OCI-LY1 (cell line): ENCODE results near the gene SDK1.

Experiments
- H2AFZ ChIP-seq: fragments of 200-600 bp; sonication (generic), shearing (Covaris generic); 2 replicates; pipeline ENCODE4 v1.6.0; 2014; ENCODE audit warnings: antibody characterized with exemption, mild to moderate bottlenecking, low read length
- H3F3A ChIP-seq: fragments of 200-600 bp; sonication (generic), shearing (Covaris generic); 2 replicates; pipeline ENCODE4 v1.6.0; 2014; ENCODE audit warnings: mild to moderate bottlenecking, antibody characterized with exemption, low read length, moderate library complexity; ENCODE audit not compliant: insufficient read depth
- H3K27ac ChIP-seq: fragments of 200-600 bp; sonication (generic); 2 replicates; pipeline ENCODE4 v1.5.1; 2014; ENCODE audit warnings: low read length, mixed run types, mild to moderate bottlenecking, low read depth; ENCODE audit not compliant: poor library complexity, severe bottlenecking
- H3K27me3 ChIP-seq: fragments of 200-600 bp; sonication (generic); 2 replicates; pipeline ENCODE4 v1.6.0; 2014; ENCODE audit warnings: antibody characterized with exemption, mild to moderate bottlenecking, low read length, moderate library complexity; ENCODE audit not compliant: insufficient read depth
- H3K36me3 ChIP-seq: fragments of 200-600 bp; sonication (generic); 2 replicates; pipeline ENCODE4 v1.6.1; 2014; ENCODE audit warnings: mild to moderate bottlenecking, antibody characterized with exemption, low read length, moderate library complexity, mixed read lengths; ENCODE audit not compliant: insufficient read depth
- H3K4me1 ChIP-seq: fragments of 200-600 bp; sonication (generic); 2 replicates; pipeline ENCODE4 v1.5.1; 2014; ENCODE audit warnings: mild to moderate bottlenecking, low read length, moderate library complexity; ENCODE audit not compliant: insufficient read depth, severe bottlenecking
- H3K4me2 ChIP-seq: fragments of 200-600 bp; sonication (generic), shearing (Covaris generic); 2 replicates; pipeline ENCODE4 v1.6.1; 2014; ENCODE audit warnings: low read length
- H3K4me3 ChIP-seq: fragments of 200-600 bp; sonication (generic); 2 replicates; pipeline ENCODE4 v1.5.1; 2014; ENCODE audit warnings: low read length, low read depth, mild to moderate bottlenecking, mixed read lengths; ENCODE audit not compliant: poor library complexity, severe bottlenecking
- H3K79me2 ChIP-seq: fragments of 200-600 bp; shearing (Covaris generic); 2 replicates; pipeline ENCODE4 v1.6.1; 2016; ENCODE audit warnings: mixed run types, low read length, mixed read lengths; ENCODE audit not compliant: insufficient read depth
- H3K9ac ChIP-seq: fragments of 200-600 bp; sonication (generic), shearing (Covaris generic); 2 replicates; pipeline ENCODE4 v1.6.1; 2014; ENCODE audit warnings: mild to moderate bottlenecking, low read length, mixed read lengths
- H3K9me2 ChIP-seq: fragments of 200-600 bp; sonication (generic), shearing (Covaris generic); 2 replicates; pipeline ENCODE4 v1.6.1; 2014; ENCODE audit warnings: low read depth, mild to moderate bottlenecking, low read length, mixed read lengths
- H3K9me3 ChIP-seq: fragments of 200-600 bp; shearing (Covaris generic); 2 replicates; pipeline ENCODE4 v1.6.1; 2014; ENCODE audit warnings: low read length, mixed read lengths
- H4K20me1 ChIP-seq: fragments of 200-600 bp; sonication (generic), shearing (Covaris generic); 2 replicates; pipeline ENCODE4 v1.6.0; 2016; ENCODE audit warnings: mild to moderate bottlenecking, low read length; ENCODE audit not compliant: insufficient read depth
- CTCF ChIP-seq: fragments of 200-600 bp; sonication (generic), shearing (Covaris generic); IDR thresholded peaks from 2 replicates; pipeline ENCODE4 v1.5.1; 2017; ENCODE audit warnings: mild to moderate bottlenecking, antibody characterized with exemption, low read length, moderate library complexity, mixed read lengths
- EZH2 ChIP-seq: fragments of 200-600 bp; sonication (generic), shearing (Covaris generic); IDR thresholded peaks from 2 replicates; pipeline ENCODE4 v1.8.0; 2017; ENCODE audit warnings: borderline replicate concordance, mixed run types, mild to moderate bottlenecking, antibody characterized with exemption, low read length, moderate library complexity, mixed read lengths

The SDK1 gene

GRCh38 chr7:3558400-3558799 lies 257.3 kb downstream of the SDK1 start:
- Histone ChIP-seq H3K4me2 (no peak overlapping the region), H3K9ac (no peak overlapping the region), H2AFZ (no peak overlapping the region), H3F3A (no peaks in the 10 kb centered on the region), H3K27ac (no peak overlapping the region), H3K9me2 (no peaks in the 10 kb centered on the region), H4K20me1 (no peaks in the 10 kb centered on the region), H3K9me3 (0 out of 2 replicates have a peak, but pooled peaks cover 10% of the 10 kb centered on the region), H3K4me3 (no peak overlapping the region), H3K79me2 (no peaks in the 10 kb centered on the region), H3K27me3 (no peaks in the 10 kb centered on the region), H3K36me3 (0 out of 2 replicates have a peak, but pooled peaks cover 6% of the 10 kb centered on the region), H3K4me1 (no peaks in the 10 kb centered on the region)
- TF ChIP-seq EZH2 (no peak), CTCF (no peak)

- H3K9me2 ChIP-seq: no peaks in the 10 kb centered on the region
- H3K9ac ChIP-seq: no peak overlapping the region
- no peaks in the 10 kb centered on the region for H3K27me3 ChIP-seq
- 0 out of 2 replicates have a peak, but pooled peaks cover 10% of the 10 kb centered on the region for H3K9me3 ChIP-seq
- no peaks in the 10 kb centered on the region for H3F3A ChIP-seq
- no peak overlapping the region for H3K27ac ChIP-seq
- no peak for TF ChIP-seq CTCF
- no peak for TF ChIP-seq EZH2
- H2AFZ ChIP-seq: no peak overlapping the region
- H3K4me2 ChIP-seq: no peak overlapping the region
- no peaks in the 10 kb centered on the region for H3K36me3 ChIP-seq
- H3K4me1 ChIP-seq: no peaks in the 10 kb centered on the region
- no peak overlapping the region for H3K4me3 ChIP-seq
- H4K20me1 ChIP-seq: no peaks in the 10 kb centered on the region
- H3K79me2 ChIP-seq: no peaks in the 10 kb centered on the region
Observed at GRCh38 chr7:3559278-3559677, 258.2 kb downstream of the SDK1 start.

- Histone ChIP-seq H3K9me3 (0 out of 2 replicates have a peak, but pooled peaks cover 3% of the 10 kb centered on the region), H3K4me1 (no peaks in the 10 kb centered on the region), H3K36me3 (no peaks in the 10 kb centered on the region), H3K79me2 (no peaks in the 10 kb centered on the region), H3K4me3 (no peak overlapping the region), H2AFZ (no peak overlapping the region), H3K9me2 (no peaks in the 10 kb centered on the region), H3F3A (no peaks in the 10 kb centered on the region), H3K27me3 (no peaks in the 10 kb centered on the region), H4K20me1 (no peaks in the 10 kb centered on the region), H3K27ac (no peak overlapping the region), H3K9ac (no peak overlapping the region), H3K4me2 (no peak overlapping the region)
- no peak for TF ChIP-seq EZH2
- no peak for TF ChIP-seq CTCF
Observed at GRCh38 chr7:3560495-3560894, 259.4 kb downstream of the SDK1 start.
